Suprapubic skin (tissue), 4 donors: ENCODE measurements around the gene GLG1. TPM values are rescaled to one million over a fixed set of nuclear protein-coding genes. Genes with fewer than 3 reads are reported as not detected.

ENCODE experiments used
- DNase-seq, 2 donors: peaks; one replicate each; pipeline ENCODE4 v3.0.0-alpha.2; 2019; ENCODE audit warnings: low spot score in 2 of 2
- H3K27ac ChIP-seq: fragments of 200-600 bp; sonication (generic); one replicate; pipeline ENCODE4 v1.5.1; 2019
- H3K27me3 ChIP-seq: fragments of 200-600 bp; sonication (generic); one replicate; pipeline ENCODE4 v1.5.1; 2019
- H3K36me3 ChIP-seq: fragments of 200-600 bp; sonication (generic); one replicate; pipeline ENCODE4 v1.5.1; 2019
- H3K4me1 ChIP-seq: fragments of 200-600 bp; sonication (generic); one replicate; pipeline ENCODE4 v1.5.1; 2019
- H3K4me3 ChIP-seq: fragments of 200-600 bp; sonication (generic); one replicate; pipeline ENCODE4 v1.5.1; 2019; ENCODE audit warnings: mild to moderate bottlenecking
- H3K9me3 ChIP-seq: fragments of 200-600 bp; sonication (generic); one replicate; pipeline ENCODE4 v1.5.1; 2019
- CTCF ChIP-seq, 2 donors: fragments of 200-600 bp in 1 of 2; fragments of 450-650 bp in 1 of 2; sonication (generic) in 1 of 2; IDR thresholded peaks; one replicate each; pipeline ENCODE4 v1.5.1; 2016 to 2019; ENCODE audit warnings: antibody characterized with exemption in 2 of 2, mild to moderate bottlenecking in 1 of 2, moderate library complexity in 1 of 2
- EP300 ChIP-seq: sonication (generic); formaldehyde crosslinking; IDR thresholded peaks from one replicate; pipeline ENCODE4 v1.6.1; 2017; ENCODE audit warnings: antibody characterized with exemption
- POLR2A ChIP-seq, 2 donors: fragments of 450-650 bp; IDR thresholded peaks; one replicate each; pipeline ENCODE4 v1.6.1; 2017; ENCODE audit warnings: antibody characterized with exemption in 2 of 2, mild to moderate bottlenecking in 2 of 2, moderate library complexity in 2 of 2
- POLR2AphosphoS5 ChIP-seq, 3 donors: sonication (generic); formaldehyde crosslinking; IDR thresholded peaks; one replicate each; pipeline ENCODE4 v1.6.1; 2017; ENCODE audit warnings: antibody characterized with exemption in 3 of 3
- WGBS: methylation state at CpG from one replicate; pipeline ENCODE4 v1.1.5; 2018; 5-methylcytosine and 5-hydroxymethylcytosine counted together
- total RNA-seq, 4 donors: library from RNA; depleted of rRNA; stranded (reverse); fragments of >200 nt; gene quantifications; one replicate each; pipeline ENCODE4 v1.1.0, GENCODE V29; 2016

The GLG1 gene
- total RNA-seq, 4 donors from 2014 or later, result 62.5 to 160 (median 89.6) TPM

GRCh38 chr16:74633686-74634085, 26.8 kb upstream of the GLG1 start:
- H3K27ac ChIP-seq, result no peak overlapping the region
- no peaks in the 10 kb centered on the region for H3K27me3 ChIP-seq
- WGBS, result 72% methylated on average over 7 of the region's 7 CpGs
- peaks cover 86% of the 10 kb centered on the region for H3K36me3 ChIP-seq
- no peaks in the 10 kb centered on the region for H3K9me3 ChIP-seq
- DNase-seq, result no peak
- no peaks in the 10 kb centered on the region for H3K4me1 ChIP-seq
- TF ChIP-seq EP300, result no peak
- TF ChIP-seq POLR2AphosphoS5 (IDR thresholded peaks at IDR 0.05), result no peak
- no peak overlapping the region for H3K4me3 ChIP-seq

GRCh38 chr16:74627506-74628220, 20.7 kb upstream of the GLG1 start:
- Histone ChIP-seq H3K27me3 (no peaks in the 10 kb centered on the region), H3K27ac (no peak overlapping the region), H3K9me3 (no peaks in the 10 kb centered on the region), H3K4me1 (no peaks in the 10 kb centered on the region), H3K36me3 (peaks cover 93% of the 10 kb centered on the region), H3K4me3 (no peak overlapping the region)
- 89% methylated on average over 6 of the region's 6 CpGs for WGBS
- no peak for DNase-seq
- TF ChIP-seq EP300, result no peak

- Histone ChIP-seq H3K36me3 (peaks cover 93% of the 10 kb centered on the region), H3K27me3 (no peaks in the 10 kb centered on the region), H3K9me3 (no peaks in the 10 kb centered on the region), H3K4me3 (no peak overlapping the region), H3K4me1 (no peaks in the 10 kb centered on the region), H3K27ac (no peak overlapping the region)
- WGBS, result 0% methylated on average over 1 of the region's 1 CpG
- TF ChIP-seq CTCF (IDR thresholded peaks at IDR 0.05) (no peak), EP300 (no peak), POLR2A (IDR thresholded peaks at IDR 0.05) (no peak), POLR2AphosphoS5 (IDR thresholded peaks at IDR 0.05) (no peak)
- no peak for DNase-seq
Observed at GRCh38 chr16:74626741-74627416, 20.0 kb upstream of the GLG1 start.

GRCh38 chr16:74625500-74626350, 18.8 kb upstream of the GLG1 start:
- no peak for DNase-seq
- H3K4me1 ChIP-seq, result no peaks in the 10 kb centered on the region
- no peaks in the 10 kb centered on the region for H3K9me3 ChIP-seq
- TF ChIP-seq POLR2AphosphoS5 (IDR thresholded peaks at IDR 0.05), result no peak
- TF ChIP-seq POLR2A (IDR thresholded peaks at IDR 0.05), result no peak
- TF ChIP-seq CTCF (IDR thresholded peaks at IDR 0.05), result no peak
- TF ChIP-seq EP300, result no peak
- H3K27me3 ChIP-seq, result no peaks in the 10 kb centered on the region
- no peak overlapping the region for H3K27ac ChIP-seq
- no peak overlapping the region for H3K4me3 ChIP-seq
- whole genome bisulfite sequencing, result 92% methylated on average over 14 of the region's 14 CpGs
- H3K36me3 ChIP-seq, result peaks cover 83% of the 10 kb centered on the region

GRCh38 chr16:74623839-74624235, 16.9 kb upstream of the GLG1 start:
- no peak overlapping the region for H3K4me3 ChIP-seq
- H3K9me3 ChIP-seq, result no peaks in the 10 kb centered on the region
- H3K27me3 ChIP-seq, result no peaks in the 10 kb centered on the region
- no peak for TF ChIP-seq EP300
- TF ChIP-seq CTCF (IDR thresholded peaks at IDR 0.05), result no peak
- no peak for TF ChIP-seq POLR2A (IDR thresholded peaks at IDR 0.05)
- no peak for TF ChIP-seq POLR2AphosphoS5 (IDR thresholded peaks at IDR 0.05)
- no peaks in the 10 kb centered on the region for H3K4me1 ChIP-seq
- H3K36me3 ChIP-seq, result peaks cover 71% of the 10 kb centered on the region
- 82% methylated on average over 6 of the region's 6 CpGs for WGBS
- no peak for DNase-seq
- H3K27ac ChIP-seq, result no peak overlapping the region
